Midbrain (tissue), 1 donor: Measurements from ENCODE around the gene MAD1L1.
A peak's percentile ranks its signal among the peaks of the same experiment; 100 is the strongest.

Source experiments
- DNase-seq: peaks from one replicate; lab custom pipeline; 2025; lab: John Stamatoyannopoulos, UW

The MAD1L1 gene

GRCh38 chr7:2086229-2086628 lies 146.5 kb downstream of the MAD1L1 start:
- DNase-seq, result no peak

- DNase-seq, result no peak
Observed at GRCh38 chr7:2085804-2086203, 146.9 kb downstream of the MAD1L1 start.

DNA sequence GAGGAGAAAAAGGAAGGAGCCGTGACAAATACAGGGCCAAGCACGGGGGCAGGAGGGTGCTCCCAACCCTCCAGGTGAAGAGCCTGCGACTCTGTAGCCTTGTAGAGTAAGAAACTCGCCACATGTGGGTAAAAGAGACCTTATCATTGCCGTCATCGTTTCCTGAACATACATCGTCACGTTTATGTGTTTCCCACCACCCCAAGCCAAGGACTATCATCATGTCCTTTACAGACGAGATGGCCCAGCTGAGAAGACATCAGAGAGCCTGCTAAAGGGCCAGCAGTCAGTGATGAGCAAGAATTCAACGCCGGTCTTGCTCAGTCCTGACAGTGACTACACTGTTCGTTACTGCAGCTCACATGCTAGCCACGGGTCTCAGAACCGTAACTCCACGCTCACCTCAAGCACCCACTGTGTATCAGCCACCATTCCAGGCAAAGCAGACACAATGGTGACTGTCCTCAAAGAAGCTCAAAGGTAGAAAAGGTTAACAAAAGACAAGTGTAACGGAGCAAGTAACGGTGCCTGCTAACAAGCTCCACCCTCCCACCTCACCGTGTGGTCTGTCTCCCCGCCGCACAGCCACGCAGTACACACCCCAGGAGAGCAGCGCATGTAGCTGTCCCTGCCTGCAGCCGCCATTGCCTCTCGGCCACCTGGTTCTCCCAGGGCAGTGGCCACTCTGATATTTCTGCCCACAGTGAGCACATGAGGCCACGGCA lies 147.8 kb downstream of the MAD1L1 start:
- no peak for DNase-seq

- DNase-seq, result no peak
Observed at GRCh38 chr7:2084331-2084730, 148.4 kb downstream of the MAD1L1 start.

DNA sequence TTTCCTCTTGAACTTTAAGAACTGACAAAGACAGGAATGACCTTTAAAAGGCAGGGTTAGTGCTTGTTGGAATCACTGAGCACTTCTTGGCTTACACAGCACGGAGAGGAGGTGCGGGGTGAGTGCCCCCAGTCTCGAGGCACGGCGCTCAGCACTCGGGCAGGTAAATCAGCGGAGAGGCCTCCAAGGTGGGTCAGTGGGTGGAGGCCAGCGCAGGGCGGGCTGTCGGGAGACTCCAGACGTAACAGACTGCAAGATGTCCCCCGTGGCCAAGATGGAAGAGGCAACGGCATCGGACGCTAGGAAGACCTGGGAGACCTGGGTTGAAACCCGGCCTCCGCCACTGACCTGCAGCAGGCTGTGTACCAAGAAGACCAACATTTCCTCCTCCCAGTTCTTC lies 149.4 kb downstream of the MAD1L1 start:
- no peak for DNase-seq

DNA sequence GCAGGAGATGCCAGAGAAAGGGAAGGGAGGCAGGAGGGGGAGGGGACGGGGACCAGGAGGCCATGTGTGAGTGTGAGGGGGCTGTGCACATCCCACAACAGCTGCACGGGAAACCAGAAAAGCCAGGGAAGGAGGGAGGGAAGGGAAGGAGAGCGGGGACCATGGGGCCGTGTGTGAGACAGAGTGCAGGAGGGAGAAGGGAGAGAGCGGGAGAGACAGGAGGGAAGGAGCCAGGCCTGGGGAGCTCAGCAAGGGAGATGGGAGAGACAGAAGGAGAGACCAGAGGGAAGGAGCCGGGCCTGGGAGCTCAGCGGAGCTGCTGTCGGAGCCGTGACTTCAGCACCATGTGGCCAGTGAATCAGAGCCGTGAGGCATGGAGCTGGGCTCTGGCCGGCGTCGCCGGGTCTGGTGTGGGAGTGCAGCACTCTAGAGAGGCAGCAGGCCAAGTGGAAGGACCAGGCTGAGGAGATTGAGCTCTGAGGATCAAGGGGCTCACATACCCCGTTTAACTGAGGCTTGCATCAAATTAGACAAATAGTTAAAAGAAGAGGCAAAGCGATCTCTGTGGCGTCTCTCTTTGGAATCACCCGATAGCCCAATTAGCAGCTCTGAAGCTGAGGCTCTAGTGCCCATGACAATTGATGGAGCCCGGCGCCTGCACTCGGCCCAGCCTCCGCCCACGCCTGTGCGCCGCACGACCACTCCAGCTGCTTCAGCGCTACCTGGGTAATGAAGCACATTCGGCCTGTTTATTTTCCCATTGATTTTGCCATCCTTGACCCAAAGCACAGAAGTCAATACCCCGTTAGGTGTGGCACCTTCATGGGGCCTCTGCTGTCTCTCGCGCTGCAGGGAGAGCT lies 150.4 kb downstream of the MAD1L1 start:
- no peak for DNase-seq

- DNase-seq, result no peak
Observed at GRCh38 chr7:2081526-2082135, 151.1 kb downstream of the MAD1L1 start.

DNA sequence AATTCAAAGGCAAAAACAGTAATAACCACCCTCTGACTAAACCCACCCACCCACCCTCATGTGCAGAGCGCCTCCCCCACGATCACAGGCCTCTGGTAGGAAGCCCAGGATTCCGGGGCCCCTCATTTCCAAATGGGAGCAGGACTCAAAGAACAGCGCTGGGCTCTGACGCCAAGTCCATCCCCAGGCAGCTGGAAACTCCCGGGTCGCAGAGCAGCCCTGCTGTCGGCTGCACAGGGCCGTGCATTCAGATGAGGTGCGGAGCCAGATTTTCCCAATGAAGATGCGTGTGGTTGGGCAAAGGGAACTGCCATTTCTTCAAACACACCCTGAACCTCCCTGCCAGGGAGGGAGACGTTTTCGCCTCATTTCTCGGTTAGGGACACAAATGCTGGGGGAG lies 152.3 kb downstream of the MAD1L1 start:
- no peak for DNase-seq

DNA sequence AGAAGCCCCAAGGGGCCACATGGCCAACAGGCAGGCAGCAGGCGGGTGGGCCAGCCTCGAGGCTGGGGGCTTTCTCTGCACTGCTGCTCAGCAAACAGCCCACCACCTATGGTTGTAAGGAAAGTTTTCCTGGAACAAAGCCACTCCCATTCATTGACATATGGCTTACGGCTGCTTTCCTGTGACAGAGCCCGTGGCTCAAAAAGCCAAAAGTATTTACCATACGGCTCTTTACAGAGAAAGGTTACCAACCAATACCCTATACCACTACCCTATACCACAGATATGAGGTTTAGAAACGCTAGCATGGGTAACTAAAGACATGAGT lies 152.7 kb downstream of the MAD1L1 start:
- DNase-seq, result no peak

- no peak for DNase-seq
Observed at GRCh38 chr7:2079332-2080059, 153.2 kb downstream of the MAD1L1 start.

GRCh38 chr7:2078899-2079298 lies 153.8 kb downstream of the MAD1L1 start:
- no peak for DNase-seq

GRCh38 chr7:2076649-2077064 lies 156.1 kb downstream of the MAD1L1 start:
- no peak for DNase-seq

GRCh38 chr7:2075811-2076210 lies 156.9 kb downstream of the MAD1L1 start:
- no peak for DNase-seq

- no peak for DNase-seq
Observed at GRCh38 chr7:2074691-2075090, 158.1 kb downstream of the MAD1L1 start.

DNA sequence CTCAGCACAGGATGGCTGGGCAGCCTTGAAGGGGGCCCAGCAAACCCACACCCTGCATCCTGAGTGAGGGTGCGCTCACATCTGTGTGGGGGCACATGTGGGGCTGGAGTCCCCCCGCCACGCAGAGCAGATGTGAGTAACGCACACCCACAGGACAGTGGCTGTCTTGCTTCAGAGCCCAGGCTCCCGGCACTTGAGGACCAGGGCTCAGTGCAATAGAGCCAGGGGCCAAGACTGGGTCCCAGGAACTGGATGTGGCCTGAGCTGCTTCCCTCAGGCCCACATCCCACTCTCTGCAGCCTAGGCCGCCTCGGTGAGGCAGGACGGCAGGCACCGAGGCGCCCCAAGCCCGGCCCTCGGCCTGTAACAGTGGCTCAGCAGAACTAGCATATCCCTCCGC lies 159.9 kb downstream of the MAD1L1 start:
- no peak for DNase-seq

DNA sequence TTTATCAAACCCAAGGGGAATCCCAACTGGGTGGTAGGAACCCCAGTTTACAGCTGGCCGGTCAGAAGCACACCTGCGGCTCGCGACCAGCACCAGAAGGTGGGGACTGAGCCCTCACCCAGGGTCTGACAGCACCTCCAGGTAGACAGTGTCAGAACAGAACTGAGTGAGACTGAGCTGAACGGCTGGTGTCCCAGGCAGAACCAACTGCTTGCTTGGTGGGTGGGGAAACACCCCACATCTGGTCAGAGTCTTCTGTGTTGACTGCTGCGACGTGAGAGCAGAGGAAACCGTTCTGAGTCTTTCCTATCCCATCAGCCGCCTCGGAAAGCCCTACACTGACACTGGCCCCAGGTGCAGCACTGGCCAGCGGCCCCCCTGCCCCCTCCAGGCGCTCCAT lies 160.7 kb downstream of the MAD1L1 start:
- DNase-seq, result no peak

GRCh38 chr7:2071133-2071832 lies 161.5 kb downstream of the MAD1L1 start:
- DNase-seq, result no peak

- no peak for DNase-seq
Observed at GRCh38 chr7:2070151-2070763, 162.5 kb downstream of the MAD1L1 start.

GRCh38 chr7:2069472-2069860 lies 163.3 kb downstream of the MAD1L1 start:
- peak; percentile 10 for DNase-seq

GRCh38 chr7:2068693-2069471 lies 163.9 kb downstream of the MAD1L1 start:
- DNase-seq, result no peak
